ENCODE data around the gene PEX10. TPM values are rescaled to one million over a fixed set of nuclear protein-coding genes. Genes with fewer than 3 reads are reported as not detected.

The PEX10 gene
- total RNA-seq, 2 donors from 2014 or later: 7.3 to 8.3 TPM

DNA sequence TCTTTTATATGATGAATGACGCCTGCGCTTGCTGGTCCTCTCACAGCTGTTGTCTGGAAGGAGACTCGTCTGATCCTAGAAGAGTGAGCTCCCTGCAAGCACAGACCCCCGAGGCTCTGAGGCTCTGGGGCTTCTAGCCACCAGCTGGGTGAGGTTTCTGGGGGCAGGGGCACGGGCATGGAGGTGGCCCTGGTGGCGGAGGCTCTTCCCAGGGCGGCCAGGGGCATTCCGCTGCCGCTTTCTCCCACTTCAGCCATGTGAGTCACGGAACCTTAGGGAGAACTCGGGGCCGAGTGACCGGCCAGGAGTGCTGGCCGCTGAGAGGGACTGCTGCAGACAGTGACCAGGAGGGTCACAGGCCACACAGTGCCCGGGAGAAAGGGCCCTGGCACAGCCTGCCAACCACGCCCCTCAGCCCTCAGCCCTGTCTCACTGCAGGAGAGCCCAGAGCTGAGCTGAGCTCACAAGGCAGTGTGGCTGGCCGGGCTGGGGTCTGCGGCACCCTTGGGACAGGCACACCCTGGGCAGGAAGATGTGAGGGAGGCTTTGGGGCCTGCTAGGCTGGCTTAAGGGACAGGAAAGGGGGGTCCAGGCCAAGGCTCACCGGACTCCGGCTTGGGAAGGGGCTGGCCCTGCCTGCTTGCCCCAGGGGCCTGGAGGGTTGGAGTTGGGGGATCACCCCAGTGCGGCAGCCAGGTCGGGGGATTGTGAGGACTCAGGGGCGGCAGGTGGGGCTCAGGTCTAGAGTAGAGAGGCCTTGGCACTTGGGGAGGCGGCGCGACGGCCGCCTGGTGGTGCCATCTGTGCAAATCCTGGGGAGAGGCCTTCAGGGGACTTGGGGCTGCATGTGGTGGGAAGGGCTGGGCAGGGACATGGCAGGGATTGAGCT is 56.7 kb downstream of the PEX10 start:
- no peak overlapping the region for H3K27ac Mint-ChIP-seq
- no peak overlapping the region for H3K4me3 Mint-ChIP-seq
- DNase-seq (peak in 2 of 3 donors; percentile 6 to 7), ATAC-seq (no peak)
- H3K36me3 Mint-ChIP-seq (ENCODE audit: low read depth): peaks cover 2% of the 10 kb centered on the region
- H3K4me1 Mint-ChIP-seq: peaks cover 3% of the 10 kb centered on the region
- no peaks in the 10 kb centered on the region for H3K9me3 ChIP-seq (ENCODE audit: control insufficient read depth, low read length, poor library complexity, severe bottlenecking)
- H3K27me3 Mint-ChIP-seq: no peaks in the 10 kb centered on the region

DNA sequence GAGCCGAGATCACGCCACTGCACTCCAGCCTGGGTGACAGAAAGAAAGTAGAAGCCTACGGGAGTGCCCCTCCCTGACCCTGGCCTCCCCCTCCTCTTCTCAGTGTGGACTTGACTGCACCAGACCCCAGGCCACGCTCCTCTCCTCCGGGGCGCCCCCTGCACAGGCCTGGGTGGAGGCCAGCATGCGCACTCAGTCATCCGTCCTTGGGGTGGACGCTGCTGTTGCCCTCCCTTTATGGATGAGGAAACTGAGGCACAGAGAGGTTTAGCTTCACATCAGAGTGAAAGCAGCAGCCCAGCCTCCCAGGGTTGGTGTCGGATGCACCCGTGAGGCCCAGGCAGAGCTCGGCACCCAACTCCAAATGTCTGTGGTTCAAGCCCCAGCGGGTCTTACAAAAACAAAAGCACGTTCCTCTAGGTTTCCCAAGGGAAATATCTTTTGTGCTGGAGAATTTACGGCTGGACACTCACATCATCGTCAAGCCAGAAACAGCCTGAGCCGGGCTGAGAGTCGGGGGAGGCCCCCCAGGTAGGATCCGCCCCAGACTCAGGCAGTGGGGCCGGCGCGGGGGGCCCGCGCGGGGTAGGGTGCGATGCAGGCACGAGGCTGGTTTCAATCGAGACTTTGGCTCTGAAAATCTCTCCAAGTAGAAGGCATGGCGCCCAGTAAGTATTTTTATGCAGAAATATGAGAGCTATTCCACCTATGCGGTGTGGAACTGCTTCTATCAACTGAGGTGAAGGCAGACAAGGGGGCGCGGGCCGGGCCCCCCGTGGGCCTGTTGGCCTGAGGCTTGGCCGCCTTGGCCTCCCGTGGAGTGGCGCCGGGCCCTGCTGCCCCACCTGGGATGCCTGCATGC is 57.6 kb downstream of the PEX10 start:
- Mint-ChIP-seq H3K36me3 (ENCODE audit: low read depth) (no peaks in the 10 kb centered on the region), H3K27ac (no peak overlapping the region), H3K27me3 (no peaks in the 10 kb centered on the region), H3K4me3 (no peak overlapping the region), H3K4me1 (no peaks in the 10 kb centered on the region)
- no peaks in the 10 kb centered on the region for H3K9me3 ChIP-seq (ENCODE audit: control insufficient read depth, low read length, poor library complexity, severe bottlenecking)
- ATAC-seq: no peak
- peak in 1 of 3 donors; percentile 5 for DNase-seq

Other genes starting within 250 kb of the PEX10 start
- gene FAAP20, start 217.8 kb downstream of the PEX10 start, total RNA-seq: 10 to 100 TPM; 44.6 to 48.6 TPM
- 100 to 1,000 TPM; 183 to 215 TPM for gene SKI, start 184.2 kb downstream of the PEX10 start, total RNA-seq
- gene MORN1, start 21.0 kb downstream of the PEX10 start, total RNA-seq: 1 to 10 TPM; 7.0 to 8.4 TPM
- gene RER1, start 20.7 kb downstream of the PEX10 start, total RNA-seq: 10 to 100 TPM; 68.4 to 70.0 TPM
- 10 to 100 TPM; 30.0 to 39.3 TPM for gene PLCH2, start 63.7 kb upstream of the PEX10 start, total RNA-seq
- 10 to 100 TPM; 47.9 to 53.5 TPM for gene PANK4, start 114.0 kb upstream of the PEX10 start, total RNA-seq
- not detected for gene HES5, start 117.7 kb upstream of the PEX10 start, total RNA-seq
- gene TNFRSF14, start 143.8 kb upstream of the PEX10 start, total RNA-seq: 100 to 1,000 TPM; 179 to 212 TPM
- 10 to 100 TPM; 17.6 to 18.5 TPM for gene PRXL2B, start 174.2 kb upstream of the PEX10 start, total RNA-seq
- gene MMEL1, start 220.5 kb upstream of the PEX10 start, total RNA-seq: 1 to 10 TPM in 1 of 2 donors, under 1 TPM in 1; 0.94 to 3.8 TPM